ENCODE measurements around the gene TBC1D23.
"Not testable (repeated sequence)": the region's sequence is repeated elsewhere in the genome, so short reads cannot be mapped to it uniquely, and the experiment has no call there.

Gene TBC1D23

DNA sequence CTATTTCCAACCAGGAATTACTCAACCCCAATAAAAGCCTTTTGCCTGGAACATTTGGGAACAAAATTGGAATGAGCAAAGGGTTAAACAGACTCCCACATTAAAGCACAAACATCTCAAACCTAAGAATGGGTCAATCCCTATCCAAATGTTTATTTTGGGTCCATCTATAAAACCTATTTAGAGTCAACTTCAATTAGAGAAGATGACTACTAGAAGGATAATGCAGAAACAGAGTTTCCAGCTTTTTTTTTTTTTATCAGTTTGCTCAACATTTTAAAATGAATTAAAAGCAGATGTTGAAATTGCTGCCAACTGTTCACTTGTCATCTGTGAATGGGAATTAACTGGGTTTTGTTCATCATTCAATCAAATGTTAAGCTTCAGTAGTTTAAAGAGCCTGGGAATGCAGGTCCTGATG, 4.1 kb upstream of the TBC1D23 start:
- no peak for DNase-seq (ENCODE audit: low spot score)

GRCh38 chr3:100257586-100257985, 3.2 kb upstream of the TBC1D23 start:
- no peak for DNase-seq (ENCODE audit: low spot score)

DNA sequence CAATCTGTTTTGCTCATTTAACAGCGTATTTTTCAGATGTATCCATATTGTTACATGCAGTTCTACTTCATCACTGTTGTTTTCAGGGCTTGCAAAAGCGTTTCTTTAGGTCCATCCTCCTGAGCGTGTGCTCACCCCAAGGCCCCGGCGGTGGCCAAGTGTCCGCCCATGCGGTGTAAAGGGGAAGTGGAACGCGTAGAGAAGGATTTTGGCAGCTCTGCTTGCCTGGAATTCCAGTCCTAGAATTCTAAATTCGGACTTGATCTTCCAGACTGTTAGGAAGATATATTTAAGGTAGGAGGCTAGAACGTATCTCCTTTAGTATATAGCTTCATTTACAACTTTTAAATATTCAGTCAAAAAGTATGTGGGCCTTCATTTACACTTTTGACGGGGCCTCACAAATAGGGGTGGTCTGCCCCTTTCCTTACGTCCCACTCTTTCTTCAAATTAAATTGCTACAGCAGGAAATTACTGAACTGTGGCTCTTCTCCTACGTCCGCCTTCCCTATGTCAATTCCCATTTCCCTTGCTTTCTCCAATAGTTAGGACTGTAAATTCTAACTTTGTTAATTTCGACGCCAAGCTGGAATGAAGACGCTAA, 609 bp upstream of the TBC1D23 start:
- no peak for DNase-seq (ENCODE audit: low spot score)

GRCh38 chr3:100261485-100261903, 702 bp downstream of the TBC1D23 start:
- DNase-seq (ENCODE audit: low spot score) = no peak

GRCh38 chr3:100262925-100263324, 2.1 kb downstream of the TBC1D23 start:
- DNase-seq (ENCODE audit: low spot score) = not testable (repeated sequence)

GRCh38 chr3:100263583-100263982, 2.8 kb downstream of the TBC1D23 start:
- DNase-seq (ENCODE audit: low spot score) = no peak

DNA sequence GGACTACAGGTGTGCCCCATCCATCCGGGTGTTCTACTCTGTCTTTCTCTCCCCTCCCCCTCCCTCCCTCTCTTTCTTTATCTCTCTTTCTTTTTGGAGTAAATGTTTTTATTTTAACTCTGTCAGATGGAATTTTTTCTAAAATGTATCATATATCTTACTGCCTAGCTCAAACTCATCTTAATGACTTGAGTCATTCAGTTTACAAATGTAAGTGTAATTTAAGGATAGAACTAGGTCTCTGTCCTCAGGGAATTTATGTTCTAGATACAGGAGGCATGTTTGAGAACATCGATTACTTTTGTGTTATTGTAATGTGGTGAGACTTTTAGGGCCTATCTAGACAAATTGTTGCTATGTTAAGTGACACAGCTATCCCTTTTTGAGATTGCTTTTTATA, 3.5 kb downstream of the TBC1D23 start:
- DNase-seq (ENCODE audit: low spot score) = no peak

- no peak for DNase-seq (ENCODE audit: low spot score)
These were observed 4.2 kb downstream of the TBC1D23 start for GRCh38 chr3:100265016-100265415.

DNA sequence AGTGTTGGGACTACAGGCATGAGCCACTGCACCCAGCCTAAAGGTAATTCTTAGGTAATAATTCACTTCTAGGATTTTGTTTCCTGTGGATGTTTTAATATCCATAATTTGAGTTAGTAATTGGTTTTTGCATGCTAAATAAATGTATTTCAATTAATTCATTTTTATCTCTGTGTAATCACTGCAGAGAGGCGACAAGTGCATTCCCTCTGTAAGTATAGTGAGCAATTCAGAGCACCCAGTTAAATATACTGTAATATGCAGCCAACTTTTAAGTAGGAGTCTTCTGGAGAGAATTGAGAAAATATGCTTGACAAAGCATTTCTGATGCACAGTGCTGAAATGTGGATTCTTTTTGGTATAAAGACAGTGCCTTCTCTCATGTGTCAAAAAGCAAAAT, 5.7 kb downstream of the TBC1D23 start:
- no peak for DNase-seq (ENCODE audit: low spot score)

DNA sequence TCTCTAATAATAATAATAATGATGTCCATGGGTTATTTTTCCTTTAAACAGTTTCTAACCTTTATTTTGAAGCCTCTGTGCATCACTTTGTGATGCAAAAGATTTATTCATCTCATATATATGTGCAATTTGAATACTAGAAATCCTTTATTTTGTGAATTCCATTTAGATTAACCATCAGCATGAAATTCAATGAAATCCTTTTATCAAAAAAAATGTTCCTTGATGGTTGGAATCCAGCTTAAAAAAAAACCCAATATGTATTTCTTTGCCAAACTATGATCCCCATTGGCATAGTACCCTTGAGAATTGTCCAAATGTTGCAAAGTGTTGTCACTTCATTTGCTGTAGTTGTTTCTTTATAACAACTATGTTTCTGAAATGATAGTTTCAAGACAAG, 7.4 kb downstream of the TBC1D23 start:
- DNase-seq (ENCODE audit: low spot score) = no peak

DNA sequence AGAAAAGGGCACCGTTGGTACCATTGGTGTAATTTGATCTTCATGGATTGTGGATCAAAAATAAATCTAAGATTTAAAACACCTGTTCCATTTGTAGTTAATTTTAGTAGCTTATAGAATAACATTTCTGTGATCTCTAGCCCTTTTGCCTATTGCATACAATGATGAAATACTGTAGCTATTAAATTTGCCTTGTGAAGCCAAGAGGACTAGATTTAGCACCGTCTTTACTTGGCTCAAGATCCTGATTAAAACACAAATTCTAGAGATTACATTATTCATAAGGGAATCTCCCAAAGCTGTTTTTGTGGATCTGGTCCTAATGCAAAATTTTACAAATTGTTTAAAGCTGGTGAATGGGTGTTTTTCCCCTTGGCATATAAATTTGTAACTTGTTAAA, 8.2 kb downstream of the TBC1D23 start:
- DNase-seq (ENCODE audit: low spot score) = no peak

DNA sequence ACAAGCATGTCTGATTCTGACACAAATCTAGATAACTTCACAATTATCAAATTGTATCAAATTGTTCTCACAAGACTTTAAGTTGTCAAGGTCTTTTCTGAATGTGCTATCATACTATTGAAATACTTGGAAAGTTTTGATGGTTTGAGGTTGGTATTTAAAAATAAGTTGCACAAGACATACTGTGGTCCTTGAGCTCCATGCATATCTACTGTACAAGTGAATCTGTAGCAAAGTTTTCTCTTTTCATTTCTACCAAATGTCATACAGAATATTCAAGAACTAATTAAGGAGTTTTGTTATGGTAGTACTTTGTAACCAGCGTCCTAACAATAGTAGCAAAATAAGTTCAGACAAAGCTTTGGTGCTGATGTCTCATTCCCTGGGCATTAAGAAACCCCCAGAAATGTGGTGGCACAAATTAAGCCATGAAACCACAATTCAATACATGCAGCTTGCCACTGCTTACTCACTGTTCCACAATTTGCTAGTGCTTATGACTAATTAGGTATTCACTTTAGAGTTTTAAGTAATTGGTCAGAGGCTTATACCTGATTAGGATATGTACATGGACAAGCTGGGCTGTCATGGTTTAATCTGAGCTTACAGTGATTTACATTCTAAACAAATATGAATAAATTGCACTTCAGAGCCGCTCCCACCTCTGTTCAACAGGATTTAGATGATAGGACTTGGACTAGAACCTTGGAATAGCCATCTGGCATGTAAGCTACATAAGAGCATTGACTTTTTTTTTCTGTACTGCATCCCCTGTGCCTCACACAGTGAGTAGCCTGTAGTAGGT, 8.8 kb downstream of the TBC1D23 start:
- DNase-seq (ENCODE audit: low spot score) = no peak

GRCh38 chr3:100270215-100270583, 9.4 kb downstream of the TBC1D23 start:
- DNase-seq (ENCODE audit: low spot score) = no peak

DNA sequence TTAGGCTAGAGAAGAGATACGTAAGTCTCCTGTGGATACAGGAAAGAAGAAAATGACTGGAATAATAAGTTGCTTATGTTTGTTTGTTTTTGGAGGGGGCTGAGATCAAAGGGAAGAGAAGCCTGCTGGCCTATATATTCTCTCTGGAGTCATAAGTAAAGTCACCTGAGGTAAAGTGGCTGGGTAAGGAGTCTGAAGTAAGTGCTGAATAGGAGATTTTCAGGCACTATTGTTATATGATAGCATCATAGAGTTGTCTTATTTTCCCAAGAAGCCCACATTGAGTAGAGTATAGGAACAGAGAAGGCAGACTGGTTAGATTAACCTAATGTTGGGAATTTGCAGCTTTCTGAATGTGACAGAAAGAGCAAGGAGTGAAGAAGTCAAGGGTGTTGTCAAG, 10.7 kb downstream of the TBC1D23 start:
- no peak for DNase-seq (ENCODE audit: low spot score)

DNA sequence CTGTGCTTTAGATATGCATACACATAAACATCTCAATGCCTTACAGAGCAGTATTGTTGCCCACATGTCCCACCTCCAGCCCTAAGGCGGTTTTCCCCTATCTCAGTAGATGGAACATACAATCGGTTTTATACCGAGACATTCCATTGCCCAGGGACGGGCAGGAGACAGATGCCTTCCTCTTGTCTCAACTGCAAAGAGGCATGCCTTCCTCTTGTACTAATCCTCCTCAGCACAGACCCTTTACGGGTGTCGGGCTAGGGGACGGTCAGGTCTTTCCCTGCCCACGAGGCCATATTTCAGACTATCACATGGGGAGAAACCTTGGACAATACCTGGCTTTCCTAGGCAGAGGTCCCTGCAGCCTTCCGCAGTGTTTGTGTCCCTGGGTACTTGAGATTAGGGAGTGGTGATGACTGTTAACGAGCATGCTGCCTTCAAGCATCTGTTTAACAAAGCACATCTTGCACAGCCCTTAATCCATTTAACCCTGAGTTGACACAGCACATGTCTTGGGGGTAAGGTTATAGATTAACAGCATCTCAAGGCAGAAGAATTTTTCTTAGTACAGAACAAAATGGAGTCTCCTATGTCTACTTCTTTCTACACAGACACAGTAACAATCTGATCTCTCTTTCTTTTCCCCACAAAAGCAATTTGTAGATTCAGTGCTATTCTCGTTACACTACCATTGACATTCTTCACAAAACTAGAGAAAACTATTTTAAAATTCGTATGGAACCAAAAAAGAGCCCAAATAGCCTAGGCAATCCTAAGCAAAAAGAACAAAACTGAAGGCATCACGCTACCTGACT, 12.2 kb downstream of the TBC1D23 start:
- DNase-seq (ENCODE audit: low spot score) = not testable (repeated sequence)

DNA sequence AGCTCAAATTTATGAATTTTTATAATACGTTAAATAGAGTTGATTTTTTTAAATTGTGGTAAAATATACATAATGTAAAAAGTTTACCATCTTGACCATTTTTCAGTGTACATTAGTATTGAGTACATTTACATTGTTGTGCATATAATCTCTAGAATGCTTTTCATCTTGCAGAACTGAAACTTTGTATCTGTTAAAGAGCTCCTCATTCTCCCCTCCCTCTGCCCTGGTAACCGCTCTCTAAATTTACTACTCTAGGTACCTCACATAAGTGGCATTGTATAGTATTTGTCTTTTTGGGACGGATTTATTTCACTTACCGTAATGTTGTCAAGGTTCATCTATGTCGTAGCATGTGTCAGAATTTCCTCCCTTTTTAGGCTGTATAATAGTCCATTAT, 13.6 kb downstream of the TBC1D23 start:
- no peak for DNase-seq (ENCODE audit: low spot score)

DNA sequence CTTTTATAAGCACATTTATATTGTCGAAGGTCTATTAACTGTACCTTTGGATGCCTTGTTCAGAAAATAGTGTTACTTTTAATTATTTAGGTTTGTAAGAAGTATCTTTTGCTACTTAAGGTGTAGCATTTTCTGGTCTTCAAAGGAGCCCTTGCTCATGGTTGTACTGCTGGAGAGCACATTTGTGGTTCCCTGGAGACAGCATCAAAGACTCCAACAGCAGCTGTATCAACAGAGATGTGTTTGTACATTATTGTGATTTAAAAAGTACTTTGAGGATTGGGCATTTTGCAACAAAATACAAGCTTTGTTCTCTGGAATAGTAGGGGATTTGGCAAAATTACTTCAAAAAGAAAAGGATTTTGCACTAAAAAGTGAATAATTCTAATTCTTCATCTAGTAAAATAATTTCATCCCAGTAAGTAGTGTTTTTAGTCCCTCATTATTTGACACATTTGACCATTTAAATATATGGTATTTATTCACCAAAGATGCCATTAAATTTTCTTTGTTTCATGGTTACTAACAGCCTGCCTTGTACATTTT, 16.5 kb downstream of the TBC1D23 start:
- DNase-seq (ENCODE audit: low spot score) = no peak

DNA sequence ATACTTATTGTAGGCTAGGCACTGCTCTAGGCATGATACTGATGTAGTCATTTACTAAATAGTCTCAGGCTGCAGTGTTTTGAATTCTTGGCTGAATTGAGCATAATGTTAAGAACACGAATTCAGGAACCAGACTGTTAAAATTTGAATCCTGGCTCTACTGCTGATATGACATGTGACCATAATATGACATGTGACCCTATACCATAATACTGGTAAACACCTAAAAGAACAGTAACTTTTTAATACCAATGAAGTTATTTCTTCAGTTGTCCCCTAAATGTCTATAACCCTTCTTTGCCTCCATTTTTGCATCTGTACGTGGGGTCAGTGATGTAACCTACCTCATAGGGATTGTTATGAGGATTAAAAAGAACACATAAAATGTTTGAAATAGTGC, 18.1 kb downstream of the TBC1D23 start:
- no peak for DNase-seq (ENCODE audit: low spot score)

DNA sequence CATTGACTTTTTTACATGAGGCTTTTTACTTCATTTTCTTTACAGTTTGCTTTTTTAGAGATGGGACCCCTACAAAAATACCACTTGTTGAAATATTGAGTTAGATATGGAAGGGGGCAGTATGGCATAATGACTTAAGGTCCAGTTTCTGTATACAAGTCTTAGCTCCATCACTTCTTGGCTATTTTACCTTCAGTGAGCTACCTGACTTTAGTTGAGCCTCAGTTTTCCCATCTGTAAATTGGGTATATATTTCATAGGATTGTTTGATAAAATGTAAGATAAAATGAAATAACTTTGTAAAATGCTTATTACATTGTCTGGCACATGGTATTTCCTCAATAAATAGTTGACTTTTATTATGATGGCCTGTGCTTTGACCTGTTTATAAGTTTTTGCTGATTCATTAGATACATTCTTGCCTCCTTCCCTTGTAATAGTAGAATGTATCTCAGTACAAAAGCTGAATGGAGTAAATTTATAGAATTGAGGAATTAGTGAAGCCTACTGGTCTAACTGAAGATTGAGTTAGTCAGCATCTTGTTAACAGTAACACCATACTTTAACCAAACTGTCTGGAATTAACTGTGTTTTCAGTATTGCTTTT, 27.6 kb downstream of the TBC1D23 start:
- DNase-seq (ENCODE audit: low spot score) = no peak

GRCh38 chr3:100289339-100289738, 28.5 kb downstream of the TBC1D23 start:
- DNase-seq (ENCODE audit: low spot score) = no peak

DNA sequence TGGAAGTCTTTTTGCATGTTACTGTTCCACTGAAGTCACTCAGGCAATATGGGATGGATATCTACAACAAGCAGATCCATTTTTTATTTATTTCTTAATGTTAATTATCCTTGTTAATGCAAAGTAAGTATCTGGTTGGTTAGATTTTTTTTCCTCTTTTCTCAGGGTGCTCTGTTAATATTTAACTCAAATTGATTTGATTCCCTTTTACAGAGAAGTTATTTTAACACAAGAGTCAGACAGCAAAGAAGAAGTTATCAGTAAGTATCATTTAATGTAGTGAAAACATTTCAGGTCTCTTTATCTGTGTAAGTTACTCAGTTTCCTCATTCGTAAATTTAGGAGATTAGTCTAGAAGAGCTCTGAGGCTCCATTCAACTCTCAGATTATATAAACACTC, 34.3 kb downstream of the TBC1D23 start:
- no peak for DNase-seq (ENCODE audit: low spot score)

DNA sequence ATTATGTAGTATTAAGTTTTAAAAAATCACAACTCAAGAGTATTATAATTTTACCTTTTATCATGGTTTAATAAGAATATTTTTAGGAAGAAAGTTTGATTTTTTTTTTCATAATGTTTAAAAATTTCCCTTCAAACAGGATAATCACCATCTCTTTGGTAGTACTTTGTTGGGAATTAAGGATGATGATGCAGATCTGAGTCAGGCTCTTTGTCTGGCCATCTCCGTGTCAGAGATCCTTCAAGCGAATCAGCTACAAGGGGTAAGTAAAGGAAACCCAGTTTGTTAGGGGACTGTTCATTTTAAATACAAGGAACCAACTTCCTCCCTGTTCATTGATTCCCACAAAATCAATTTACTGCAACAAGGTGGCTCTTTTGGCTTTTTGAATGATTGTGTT, 37.0 kb downstream of the TBC1D23 start:
- no peak for DNase-seq (ENCODE audit: low spot score)
